ENCODE data around the gene CD96. TPM values are rescaled to one million over a fixed set of nuclear protein-coding genes. Genes with fewer than 3 reads are reported as not detected.
A peak's percentile ranks its signal among the peaks of the same experiment; 100 is the strongest.
"Not testable (repeated sequence)": the region's sequence is repeated elsewhere in the genome, so short reads cannot be mapped to it uniquely, and the experiment has no call there.

Gene CD96
- total RNA-seq, 2 donors from 2014 or later, result 5.1 to 13.7 TPM

GRCh38 chr3:111668326-111668725 is 126.3 kb downstream of the CD96 start:
- H3K27ac ChIP-seq, result no peak overlapping the region
- H3K36me3 ChIP-seq, result no peaks in the 10 kb centered on the region
- H3K9me3 ChIP-seq, result no peaks in the 10 kb centered on the region
- peaks cover 0 to 1% of the 10 kb centered on the region in 2 donors for H3K4me1 ChIP-seq (ENCODE audit: control insufficient read depth in 1 of 2, low read depth in 2 of 2)
- no peaks in the 10 kb centered on the region for H3K27me3 ChIP-seq (replicated peaks; ENCODE audit: insufficient read depth)
- DNase-seq (ENCODE audit: low spot score) (no peak), ATAC-seq (ENCODE audit: insufficient number of reproducible peaks, low FRiP score, low read depth) (no peak)
- no peak for TF ChIP-seq CTCF (IDR thresholded peaks at IDR 0.05)
- no peak overlapping the region for H3K4me3 ChIP-seq

GRCh38 chr3:111668888-111669488 is 127.0 kb downstream of the CD96 start:
- peak; percentile 75 for TF ChIP-seq CTCF (IDR thresholded peaks at IDR 0.05)
- Histone ChIP-seq H3K36me3 (no peaks in the 10 kb centered on the region), H3K9me3 (no peaks in the 10 kb centered on the region), H3K27ac (peak overlapping the region in 1 of 2 donors; percentile 28), H3K4me1 (ENCODE audit: control insufficient read depth in 1 of 2, low read depth in 2 of 2) (peaks cover 0 to 8% of the 10 kb centered on the region in 2 donors), H3K27me3 (replicated peaks; ENCODE audit: insufficient read depth) (no peaks in the 10 kb centered on the region), H3K4me3 (no peak overlapping the region)
- ATAC-seq (ENCODE audit: insufficient number of reproducible peaks, low FRiP score, low read depth) (peak; percentile 46), DNase-seq (ENCODE audit: low spot score) (no peak)

- H3K9me3 ChIP-seq, result no peaks in the 10 kb centered on the region
- no peak overlapping the region for H3K27ac ChIP-seq
- TF ChIP-seq CTCF (IDR thresholded peaks at IDR 0.05), result no peak
- H3K4me1 ChIP-seq (ENCODE audit: control insufficient read depth in 1 of 2, low read depth in 2 of 2), result peaks cover under 1 to 12% of the 10 kb centered on the region in 2 donors
- no peak overlapping the region for H3K4me3 ChIP-seq
- no peaks in the 10 kb centered on the region for H3K36me3 ChIP-seq
- H3K27me3 ChIP-seq (replicated peaks; ENCODE audit: insufficient read depth), result no peaks in the 10 kb centered on the region
- ATAC-seq (ENCODE audit: insufficient number of reproducible peaks, low FRiP score, low read depth) (no peak), DNase-seq (ENCODE audit: low spot score) (no peak)
Observed at GRCh38 chr3:111669926-111670630, 128.1 kb downstream of the CD96 start.

GRCh38 chr3:111672461-111672860 is 130.5 kb downstream of the CD96 start:
- H3K27me3 ChIP-seq (replicated peaks; ENCODE audit: insufficient read depth); ATAC-seq (ENCODE audit: insufficient number of reproducible peaks, low FRiP score, low read depth); H3K27ac ChIP-seq; H3K9me3 ChIP-seq; H3K4me3 ChIP-seq; DNase-seq (ENCODE audit: low spot score); H3K36me3 ChIP-seq: not testable (repeated sequence)
- peaks cover 3 to 16% of the 10 kb centered on the region in 2 donors for H3K4me1 ChIP-seq (ENCODE audit: control insufficient read depth in 1 of 2, low read depth in 2 of 2)

GRCh38 chr3:111675846-111676210 is 133.8 kb downstream of the CD96 start:
- no peaks in the 10 kb centered on the region for H3K36me3 ChIP-seq
- no peak overlapping the region for H3K27ac ChIP-seq
- no peak overlapping the region for H3K4me3 ChIP-seq
- no peak for ATAC-seq (ENCODE audit: insufficient number of reproducible peaks, low FRiP score, low read depth)
- peaks cover 3 to 16% of the 10 kb centered on the region in 2 donors for H3K4me1 ChIP-seq (ENCODE audit: control insufficient read depth in 1 of 2, low read depth in 2 of 2)
- DNase-seq (ENCODE audit: low spot score), result no peak
- no peaks in the 10 kb centered on the region for H3K27me3 ChIP-seq (replicated peaks; ENCODE audit: insufficient read depth)
- H3K9me3 ChIP-seq, result no peaks in the 10 kb centered on the region
- TF ChIP-seq CTCF (IDR thresholded peaks at IDR 0.05), result no peak

All from thoracic aorta (tissue), 2 donors.